Activated CD8-positive, alpha-beta memory T cell treated with anti-CD3 and anti-CD28 coated beads for 48 hours (primary cell): ENCODE measurements around the gene NFATC2IP.

Source experiments
- DNase-seq, 3 experiments: peaks; one replicate each; pipeline ENCODE4 v3.0.0-alpha.2; 2020; ENCODE audit warnings: low read depth in 2 of 3, low spot score in 2 of 3

NFATC2IP gene

DNA sequence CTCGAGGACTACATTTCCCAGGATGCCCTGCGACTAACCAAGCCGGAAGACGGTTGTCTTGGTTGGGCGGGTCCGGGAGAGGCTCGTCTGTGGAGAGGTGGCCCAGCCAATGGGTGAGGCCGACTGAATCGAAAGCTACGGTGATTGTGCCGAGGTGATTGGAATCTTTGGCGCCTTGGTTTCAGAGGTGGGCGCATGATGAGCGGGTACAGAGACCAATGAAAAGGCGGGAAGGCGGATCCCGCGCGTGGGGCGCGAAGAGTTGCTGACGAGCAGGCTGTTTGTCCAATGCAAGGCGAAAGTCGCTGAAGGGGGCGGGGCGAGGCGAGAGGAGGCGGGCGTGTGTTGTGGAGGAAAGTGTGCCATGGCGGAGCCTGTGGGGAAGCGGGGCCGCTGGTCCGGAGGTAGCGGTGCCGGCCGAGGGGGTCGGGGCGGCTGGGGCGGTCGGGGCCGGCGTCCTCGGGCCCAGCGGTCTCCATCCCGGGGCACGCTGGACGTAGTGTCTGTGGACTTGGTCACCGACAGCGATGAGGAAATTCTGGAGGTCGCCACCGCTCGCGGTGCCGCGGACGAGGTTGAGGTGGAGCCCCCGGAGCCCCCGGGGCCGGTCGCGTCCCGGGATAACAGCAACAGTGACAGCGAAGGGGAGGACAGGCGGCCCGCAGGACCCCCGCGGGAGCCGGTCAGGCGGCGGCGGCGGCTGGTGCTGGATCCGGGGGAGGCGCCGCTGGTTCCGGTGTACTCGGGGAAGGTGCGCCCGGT is at the start of gene NFATC2IP:
Gene NFATC2IP, plus strand, starts transcription at position 290 of the 762 bp plus-strand sequence. Its CDS starts 75 bp downstream, at position 365.
- DNase-seq = peak; percentile 98 to 99 (median 99)

DNA sequence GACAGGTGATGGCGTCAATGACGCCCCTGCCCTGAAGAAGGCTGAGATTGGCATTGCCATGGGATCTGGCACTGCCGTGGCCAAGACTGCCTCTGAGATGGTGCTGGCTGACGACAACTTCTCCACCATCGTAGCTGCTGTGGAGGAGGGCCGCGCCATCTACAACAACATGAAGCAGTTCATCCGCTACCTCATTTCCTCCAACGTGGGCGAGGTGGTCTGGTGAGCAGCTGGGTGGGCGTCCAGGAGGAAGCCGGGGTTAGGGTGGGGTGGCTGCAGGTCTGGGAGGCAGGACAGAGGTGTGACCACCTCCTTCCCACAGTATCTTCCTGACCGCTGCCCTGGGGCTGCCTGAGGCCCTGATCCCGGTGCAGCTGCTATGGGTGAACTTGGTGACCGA is 48.9 kb upstream of the NFATC2IP start:
- no peak for DNase-seq

GRCh38 chr16:28902909-28903308 is 47.8 kb upstream of the NFATC2IP start:
- no peak for DNase-seq

- no peak for DNase-seq
These were observed 47.2 kb upstream of the NFATC2IP start for GRCh38 chr16:28903344-28904042.

DNA sequence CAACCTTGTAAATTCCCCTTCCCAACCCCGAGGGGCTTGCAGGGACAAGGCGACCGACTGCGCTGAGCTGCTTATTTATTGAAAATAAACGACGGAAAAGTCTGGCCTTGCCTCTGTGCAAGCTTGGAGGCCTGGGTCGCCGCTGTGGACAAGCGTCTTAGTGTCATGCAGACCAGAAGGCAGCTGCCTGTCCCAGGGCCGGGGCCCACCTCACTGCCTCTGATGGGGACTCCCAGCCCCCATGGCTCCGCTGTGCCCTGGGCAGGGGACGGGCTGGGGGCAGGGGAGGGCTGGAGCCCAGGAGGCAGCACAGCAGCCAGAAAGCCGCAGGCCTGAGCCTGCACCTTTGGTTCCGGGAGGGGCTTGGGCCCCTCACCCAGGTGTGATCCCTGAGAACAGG is 46.4 kb upstream of the NFATC2IP start:
- no peak for DNase-seq

GRCh38 chr16:28904828-28905227 is 45.9 kb upstream of the NFATC2IP start:
- no peak for DNase-seq

GRCh38 chr16:28905229-28905754 is 45.4 kb upstream of the NFATC2IP start:
- no peak for DNase-seq

- DNase-seq = no peak
These were observed 44.9 kb upstream of the NFATC2IP start for GRCh38 chr16:28905800-28906372.

GRCh38 chr16:28910086-28911031 is 40.4 kb upstream of the NFATC2IP start:
- DNase-seq = no peak

DNA sequence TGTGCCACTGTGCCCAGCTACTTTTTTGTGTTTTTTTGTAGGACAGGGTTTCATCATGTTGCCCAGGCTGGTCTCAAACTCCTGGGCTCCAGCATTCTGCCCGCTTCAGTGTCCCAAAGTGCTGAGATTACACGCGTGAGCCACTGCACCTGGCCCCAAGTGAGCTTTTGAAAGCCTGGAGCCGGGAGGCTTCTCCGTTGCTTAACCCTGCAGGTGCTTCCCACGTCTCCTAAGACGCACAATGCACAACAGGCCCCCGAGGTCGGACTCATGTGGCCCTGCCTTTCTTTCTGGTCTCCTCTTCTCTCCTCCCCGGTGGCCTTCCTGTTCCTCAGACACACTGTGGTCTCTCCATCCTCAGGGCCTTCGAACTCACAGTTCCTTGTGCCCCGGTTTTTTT is 38.2 kb upstream of the NFATC2IP start:
- DNase-seq = no peak

GRCh38 chr16:28913946-28914724 is 36.6 kb upstream of the NFATC2IP start:
- no peak for DNase-seq

GRCh38 chr16:28915181-28915580 is 35.6 kb upstream of the NFATC2IP start:
- DNase-seq = no peak

DNA sequence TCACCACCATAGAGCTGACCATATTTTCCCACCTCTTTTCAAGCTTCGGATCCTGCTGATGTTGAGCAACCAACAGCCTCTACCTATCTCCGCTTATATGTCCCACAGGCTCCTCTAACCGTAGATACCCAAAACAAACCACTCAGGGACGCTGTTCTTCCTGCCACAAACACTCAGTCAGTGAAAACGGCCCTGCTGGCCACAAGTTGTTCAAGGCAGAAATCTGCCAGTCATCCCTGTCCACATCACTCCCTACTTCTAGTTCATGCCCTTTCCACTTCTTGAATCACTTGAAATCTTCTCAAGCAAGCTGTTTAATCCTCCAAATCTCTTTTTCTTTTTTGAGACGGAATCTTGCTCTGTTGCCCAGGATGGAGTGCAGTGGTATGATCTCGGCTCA is 33.6 kb upstream of the NFATC2IP start:
- DNase-seq = no peak

GRCh38 chr16:28918698-28919097 is 32.0 kb upstream of the NFATC2IP start:
- DNase-seq = no peak

DNA sequence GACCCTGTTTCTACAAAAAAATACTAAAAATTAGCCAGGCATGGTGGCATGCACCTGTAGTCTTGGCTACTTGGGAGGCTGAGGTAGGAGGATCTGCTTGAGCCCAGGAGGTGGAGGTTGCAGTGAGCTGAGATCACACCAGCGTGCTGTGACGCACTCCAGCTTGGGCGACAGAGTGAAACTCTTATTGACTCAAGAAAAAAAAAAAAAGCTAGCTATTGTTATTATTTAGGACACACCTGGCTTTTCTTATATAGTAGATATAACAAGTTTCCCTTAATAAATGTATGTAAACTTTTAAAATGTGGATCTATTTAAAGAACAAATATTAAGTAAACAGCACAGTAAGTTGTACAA is 27.5 kb upstream of the NFATC2IP start:
- no peak for DNase-seq

DNA sequence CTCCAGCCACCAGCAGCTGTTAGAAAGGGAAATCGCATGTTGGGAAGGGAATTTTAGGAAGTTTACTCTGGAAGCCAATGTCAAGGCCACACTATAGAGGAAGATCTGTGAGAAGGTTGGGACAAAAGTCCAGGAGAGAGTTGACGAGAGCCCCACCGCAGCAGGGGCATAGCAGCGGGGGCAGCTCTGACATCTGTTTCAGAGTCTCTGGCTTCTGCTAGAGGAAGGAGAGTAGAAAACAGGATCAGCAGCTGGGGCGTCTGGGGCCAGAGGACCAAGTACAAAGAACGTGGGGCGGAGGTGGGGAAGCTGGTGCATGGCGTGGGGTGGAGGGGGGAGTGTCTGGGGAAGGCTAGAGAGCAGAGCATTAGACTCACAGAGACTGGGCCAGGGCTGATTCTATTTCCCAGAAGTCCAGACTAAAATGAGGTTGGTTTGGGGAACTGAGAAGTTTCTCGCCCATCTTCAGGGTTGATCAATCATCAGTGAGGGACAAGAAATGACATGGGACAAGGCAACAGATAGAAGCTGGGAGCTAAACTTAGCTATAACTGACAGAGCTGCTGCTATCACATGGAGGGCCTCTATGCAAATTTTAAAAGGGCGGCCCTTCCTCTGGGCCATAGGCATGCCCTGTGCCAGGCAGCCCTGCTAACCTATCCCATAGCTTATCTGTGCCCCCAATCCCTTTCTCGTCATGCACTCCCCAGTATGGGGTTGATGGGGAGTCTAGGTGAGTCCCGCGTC is 26.9 kb upstream of the NFATC2IP start:
- DNase-seq = no peak

- DNase-seq = no peak
These were observed 26.4 kb upstream of the NFATC2IP start for GRCh38 chr16:28924399-28924761.

GRCh38 chr16:28924762-28925385 is 25.9 kb upstream of the NFATC2IP start, which contains the start of gene RABEP2:
TSS of gene RABEP2 (minus strand) at chr16:28925238. CDS start at chr16:28925163, 75 bp downstream.
- peak; percentile 95 to 99 (median 99) for DNase-seq
